Prostate gland (tissue), 2 donors: Measurements from ENCODE around the gene DHX34. TPM values are rescaled to one million over a fixed set of nuclear protein-coding genes. Genes with fewer than 3 reads are reported as not detected.

Experiments used
- DNase-seq: peaks from one replicate; pipeline ENCODE4 v3.0.0-alpha.2; 2019; ENCODE audit warnings: low spot score
- H3K27ac ChIP-seq, 2 donors: fragments of 200-600 bp; sonication (generic); 2 replicates each; pipeline ENCODE4 v1.5.1; 2017 to 2019
- H3K27me3 ChIP-seq: fragments of 200-600 bp; sonication (generic); replicated peaks from 2 replicates; pipeline ENCODE4 v1.5.1; 2019; ENCODE audit not compliant: insufficient read depth
- H3K36me3 ChIP-seq, 2 donors: fragments of 200-600 bp; sonication (generic); 1 replicate in 1 of 2; 2 replicates in 1 of 2; pipeline versions ENCODE4 v1.5.1 to v1.8.1; 2017 to 2019
- H3K4me1 ChIP-seq: fragments of 200-600 bp; sonication (generic); replicated peaks from 2 replicates; pipeline ENCODE4 v1.5.1; 2019
- H3K4me3 ChIP-seq, 2 donors: fragments of 200-600 bp; sonication (generic); 2 replicates each; pipeline ENCODE4 v1.5.1; 2017 to 2019
- H3K9me3 ChIP-seq: fragments of 200-600 bp; sonication (generic); 2 replicates; pipeline ENCODE4 v1.5.1; 2017
- CTCF ChIP-seq, 4 experiments: fragments of 200-600 bp in 2 of 4; fragments of 450-650 bp in 2 of 4; sonication (generic) in 2 of 4; IDR thresholded peaks; 1 replicate in 3 of 4; 2 replicates in 1 of 4; pipeline ENCODE4 v1.5.1; 2016 to 2019; ENCODE audit warnings: antibody characterized with exemption in 4 of 4, mild to moderate bottlenecking in 2 of 4, moderate library complexity in 2 of 4
- POLR2A ChIP-seq: fragments of 450-650 bp; IDR thresholded peaks from one replicate; pipeline ENCODE4 v1.6.1; 2016; ENCODE audit warnings: antibody characterized with exemption, mild to moderate bottlenecking
- POLR2AphosphoS5 ChIP-seq: sonication (generic); formaldehyde crosslinking; IDR thresholded peaks from one replicate; pipeline ENCODE4 v1.6.1; 2017; ENCODE audit warnings: antibody characterized with exemption
- WGBS: methylation state at CpG from one replicate; pipeline ENCODE4 v1.1.5; 2018; 5-methylcytosine and 5-hydroxymethylcytosine counted together
- intact Hi-C: fragments of 100-400 bp; cut with DNase I; formaldehyde crosslinking; loops from one replicate; pipeline ENCODE4 v1.14.2; 2022
- total RNA-seq, 2 donors: library from RNA; depleted of rRNA; stranded (reverse); fragments of >200 nt; gene quantifications; one replicate each; pipeline ENCODE4 v1.1.0, GENCODE V29; 2016

DHX34 gene
- total RNA-seq, 2 donors from 2014 or later: 15.5 to 41.8 TPM

GRCh38 chr19:47306303-47306702, 42.8 kb upstream of the DHX34 start:
- Histone ChIP-seq H3K4me3 (no peak overlapping the region), H3K36me3 (no peaks in the 10 kb centered on the region), H3K27me3 (no peaks in the 10 kb centered on the region), H3K27ac (no peak overlapping the region), H3K9me3 (no peaks in the 10 kb centered on the region), H3K4me1 (no peaks in the 10 kb centered on the region)
- 85% methylated on average over 3 of the region's 3 CpGs for WGBS
- DNase-seq: no peak
- TF ChIP-seq CTCF (IDR thresholded peaks at IDR 0.05) (no peak), POLR2A (no peak), POLR2AphosphoS5 (no peak)
- intact Hi-C loops: no loop called here

- Histone ChIP-seq H3K4me1 (no peaks in the 10 kb centered on the region), H3K27ac (no peak overlapping the region), H3K36me3 (no peaks in the 10 kb centered on the region), H3K4me3 (no peak overlapping the region), H3K27me3 (no peaks in the 10 kb centered on the region), H3K9me3 (no peaks in the 10 kb centered on the region)
- intact Hi-C loops: no loop called here
- DNase-seq: no peak
- TF ChIP-seq POLR2A (no peak), CTCF (IDR thresholded peaks at IDR 0.05) (no peak), POLR2AphosphoS5 (no peak)
- WGBS: 64% methylated on average over 8 of the region's 8 CpGs
Observed at GRCh38 chr19:47309038-47309437, 40.1 kb upstream of the DHX34 start.

- no peaks in the 10 kb centered on the region for H3K4me1 ChIP-seq
- no peak within 1 kb of the TSS for H3K27ac ChIP-seq
- no peaks in the 10 kb centered on the region for H3K9me3 ChIP-seq
- 48% methylated on average over 12 of the region's 12 CpGs for WGBS
- no peaks in the 10 kb centered on the region for H3K36me3 ChIP-seq
- DNase-seq: no peak
- no peak within 1 kb of the TSS for H3K4me3 ChIP-seq
- intact Hi-C loops: no loop called here
- TF ChIP-seq CTCF (IDR thresholded peaks at IDR 0.05) (no peak), POLR2AphosphoS5 (no peak), POLR2A (no peak)
- no peaks in the 10 kb centered on the region for H3K27me3 ChIP-seq
Observed at GRCh38 chr19:47309608-47310007, 39.5 kb upstream of the DHX34 start, which contains the start of gene C5AR1. Gene C5AR1 (plus strand): TSS chr19:47309861. CDS start chr19:47309896, 35 bp downstream.

GRCh38 chr19:47310323-47310722, 38.8 kb upstream of the DHX34 start:
- no peak overlapping the region for H3K27ac ChIP-seq

More at GRCh38 chr19:47310323-47310722, 38.8 kb upstream of the DHX34 start:
- no peaks in the 10 kb centered on the region for H3K36me3 ChIP-seq
- H3K4me1 ChIP-seq: no peaks in the 10 kb centered on the region
- no peak for DNase-seq
- intact Hi-C loops: no loop called here
- no peaks in the 10 kb centered on the region for H3K9me3 ChIP-seq
- H3K27me3 ChIP-seq: no peaks in the 10 kb centered on the region
- TF ChIP-seq CTCF (IDR thresholded peaks at IDR 0.05) (no peak), POLR2A (no peak)
- WGBS: 88% methylated on average over 2 of the region's 2 CpGs
- H3K4me3 ChIP-seq: no peak overlapping the region
